MG63 (cell line): ENCODE data around the gene MOB1B. TPM values are rescaled to one million over a fixed set of nuclear protein-coding genes. Genes with fewer than 3 reads are reported as not detected.

Source experiments
- DNase-seq: peaks from one replicate; pipeline ENCODE4 v3.0.0-alpha.2; 2020
- H3K27me3 ChIP-seq: fragments of 250-450 bp; sonication (Bioruptor Pico); 2 replicates; pipeline ENCODE4 v1.5.1; 2020; ENCODE audit warnings: mild to moderate bottlenecking, moderate library complexity
- H3K36me3 ChIP-seq: fragments of 250-450 bp; sonication (Bioruptor Pico); 2 replicates; pipeline ENCODE4 v1.5.1; 2020; ENCODE audit warnings: mild to moderate bottlenecking, moderate library complexity
- H3K4me3 ChIP-seq: fragments of 250-450 bp; sonication (Bioruptor Pico); 2 replicates; pipeline ENCODE4 v1.5.1; 2020; ENCODE audit warnings: mild to moderate bottlenecking, moderate library complexity
- H3K9me3 ChIP-seq: fragments of 250-450 bp; sonication (Bioruptor Pico); 2 replicates; pipeline ENCODE4 v1.5.1; 2020; ENCODE audit warnings: mild to moderate bottlenecking, moderate library complexity
- total RNA-seq: library from RNA; depleted of rRNA; stranded (reverse); fragments of >200 nt; shearing (Covaris generic); gene quantifications from 2 replicates; pipeline ENCODE4 v1.2.3, GENCODE V29; 2014; ENCODE audit warnings: low replicate concordance

The MOB1B gene
- total RNA-seq, 1 experiment from 2014 or later: 6.1 TPM

DNA sequence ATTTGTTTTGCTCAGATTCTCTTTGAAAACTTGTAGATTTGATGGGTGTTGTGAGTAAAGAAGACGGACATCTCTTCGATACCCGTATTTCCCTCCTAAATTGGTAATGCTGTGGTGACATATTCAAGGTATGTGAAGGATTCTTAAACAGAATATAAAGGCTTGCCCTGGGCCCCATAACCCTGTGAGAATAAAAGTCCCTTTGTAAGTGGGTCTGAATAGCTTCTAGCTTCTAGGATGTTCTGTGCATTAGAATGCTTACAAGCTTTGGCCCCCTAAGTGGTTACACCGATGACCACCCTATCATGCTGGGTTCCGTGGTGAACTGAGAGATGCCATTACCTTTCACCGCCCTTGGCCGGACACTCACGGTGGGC is 574 bp upstream of the MOB1B start:
- peak overlapping the region; percentile 72 for H3K4me3 ChIP-seq
- no peaks in the 10 kb centered on the region for H3K27me3 ChIP-seq
- H3K36me3 ChIP-seq: no peaks in the 10 kb centered on the region; the same call in 1 of the 2 replicates
- no peak for DNase-seq
- H3K9me3 ChIP-seq: no peaks in the 10 kb centered on the region

DNA sequence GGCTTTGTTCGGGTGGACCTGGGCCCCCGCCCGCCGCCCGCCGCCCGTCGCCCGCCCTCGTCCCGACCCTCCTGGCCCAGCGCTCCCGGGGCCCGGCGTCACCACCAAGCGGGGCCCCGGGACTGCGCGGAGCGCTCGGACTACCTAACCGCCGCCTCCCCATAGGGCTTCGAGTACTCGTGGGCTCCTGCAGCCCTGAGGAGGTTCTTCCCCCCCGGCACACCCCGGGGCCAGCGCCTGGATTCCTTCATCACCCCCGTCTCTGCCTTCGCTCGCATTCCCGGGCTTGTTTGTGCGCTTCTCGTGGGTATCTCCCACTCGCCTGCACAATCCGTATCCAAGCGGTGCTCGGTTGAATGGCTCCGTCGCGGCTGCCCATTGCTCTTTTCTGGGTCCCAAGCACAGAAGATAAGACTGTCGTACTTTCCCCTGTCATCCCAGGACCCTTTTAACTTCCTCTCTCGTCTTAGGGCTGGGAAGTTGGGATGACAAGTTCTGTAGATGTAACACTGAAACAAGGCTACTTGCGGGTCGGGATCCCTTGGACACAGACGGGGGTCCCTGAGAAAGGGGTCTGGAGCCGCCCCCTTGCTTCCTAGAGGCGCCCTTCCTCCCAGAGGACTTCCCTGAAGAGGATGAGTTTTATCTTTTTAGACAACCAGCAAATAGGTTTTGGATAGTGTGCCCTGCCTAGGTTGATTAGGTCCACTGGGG is 565 bp downstream of the MOB1B start:
- Histone ChIP-seq H3K27me3 (no peaks in the 10 kb centered on the region), H3K36me3 (no peaks in the 10 kb centered on the region; the same call in 1 of the 2 replicates), H3K9me3 (no peaks in the 10 kb centered on the region), H3K4me3 (peak overlapping the region; percentile 72)
- DNase-seq: no peak

DNA sequence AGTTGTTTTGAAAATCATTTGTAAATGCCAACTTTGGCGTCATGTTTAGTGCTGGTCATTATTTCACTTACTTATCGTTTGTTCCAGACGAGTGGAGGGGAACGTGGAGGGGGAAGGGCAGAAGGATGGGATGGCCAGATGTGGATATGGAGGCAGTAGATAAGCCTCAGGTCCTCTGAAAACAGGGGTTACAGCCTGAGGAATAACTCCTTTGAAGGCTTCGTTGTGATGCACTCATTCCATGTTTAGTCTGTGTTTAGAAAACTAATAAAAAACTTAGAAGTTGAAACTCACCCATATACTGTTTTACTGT is 1.1 kb downstream of the MOB1B start:
- peak overlapping the region; percentile 72 for H3K4me3 ChIP-seq
- no peaks in the 10 kb centered on the region for H3K27me3 ChIP-seq
- DNase-seq: no peak
- no peaks in the 10 kb centered on the region for H3K9me3 ChIP-seq
- no peaks in the 10 kb centered on the region; the same call in 1 of the 2 replicates for H3K36me3 ChIP-seq

DNA sequence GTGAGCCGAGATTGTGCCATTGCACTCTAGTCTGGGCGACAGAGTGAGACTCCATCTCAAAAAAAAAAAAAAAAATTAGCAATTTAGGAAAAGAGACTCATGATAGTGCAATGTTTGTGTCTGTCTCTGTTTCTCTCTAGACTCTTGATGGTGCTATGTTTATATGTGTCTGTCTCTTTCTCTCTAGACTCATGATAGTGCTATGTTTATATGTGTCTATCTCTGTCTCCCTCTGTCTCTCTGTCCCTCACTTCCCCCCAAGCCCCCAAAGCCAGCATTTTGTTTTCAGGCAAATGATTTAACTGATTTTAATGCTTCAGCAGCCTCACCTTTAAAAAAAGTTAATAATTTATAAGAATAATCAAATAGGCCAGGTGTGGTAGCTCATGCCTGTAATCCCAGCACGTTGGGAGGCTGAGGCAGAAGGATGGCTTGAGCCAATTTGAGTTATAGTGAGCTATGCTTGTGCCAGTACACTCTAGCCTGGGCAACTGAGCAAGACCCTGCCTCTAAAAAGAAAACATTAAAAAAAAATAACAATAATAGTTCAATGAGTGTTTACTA is 6.9 kb downstream of the MOB1B start:
- H3K36me3 ChIP-seq: no peaks in the 10 kb centered on the region; the same call in 1 of the 2 replicates
- H3K4me3 ChIP-seq: no peak overlapping the region
- H3K27me3 ChIP-seq: no peaks in the 10 kb centered on the region
- DNase-seq: no peak
- no peaks in the 10 kb centered on the region for H3K9me3 ChIP-seq

- no peaks in the 10 kb centered on the region for H3K9me3 ChIP-seq
- H3K36me3 ChIP-seq: 0 out of 2 replicates have a peak, but pooled peaks cover 3% of the 10 kb centered on the region
- H3K4me3 ChIP-seq: no peak overlapping the region
- H3K27me3 ChIP-seq: no peaks in the 10 kb centered on the region
- no peak for DNase-seq
These were observed 11.8 kb downstream of the MOB1B start for GRCh38 chr4:70914000-70914399.

GRCh38 chr4:70914631-70915030 is 12.5 kb downstream of the MOB1B start:
- no peak for DNase-seq
- H3K4me3 ChIP-seq: no peak overlapping the region
- H3K27me3 ChIP-seq: no peaks in the 10 kb centered on the region
- H3K36me3 ChIP-seq: 0 out of 2 replicates have a peak, but pooled peaks cover 3% of the 10 kb centered on the region
- no peaks in the 10 kb centered on the region for H3K9me3 ChIP-seq

DNA sequence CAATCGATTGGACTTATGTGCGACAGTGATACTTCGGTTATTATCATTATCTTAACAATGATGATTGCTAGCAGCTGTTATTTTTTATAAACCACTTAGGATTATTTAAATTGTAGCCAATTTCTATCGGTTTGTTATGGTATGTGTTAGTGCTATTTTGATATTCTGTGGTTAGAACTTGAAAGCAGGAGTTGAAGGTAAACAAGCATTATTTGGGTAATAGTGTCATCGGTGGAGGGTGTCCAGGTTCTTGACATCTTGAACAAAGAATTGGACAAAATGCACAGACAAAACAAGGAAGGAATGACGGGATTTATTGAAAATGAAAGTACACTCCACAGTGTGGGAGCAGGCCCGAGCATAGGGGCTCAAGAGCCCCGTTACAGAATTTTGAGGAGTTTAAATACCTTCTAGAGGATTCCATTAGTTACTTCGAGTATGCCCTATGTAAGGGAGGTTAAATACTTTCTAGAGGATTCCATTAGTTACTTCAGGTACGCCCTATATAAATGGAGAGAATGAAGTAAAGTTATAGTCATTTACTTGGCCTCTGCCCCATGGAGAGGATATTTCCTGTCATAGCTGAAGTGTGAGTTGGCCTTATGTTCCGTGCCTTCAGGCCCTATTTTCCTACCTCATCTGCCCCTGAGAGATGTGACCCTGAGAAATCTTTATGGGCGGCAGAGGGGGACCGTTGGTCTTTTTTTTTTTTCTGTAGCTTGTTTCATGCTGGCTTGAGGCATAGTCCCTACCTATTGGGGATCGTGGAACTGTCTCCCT is 13.1 kb downstream of the MOB1B start:
- H3K9me3 ChIP-seq: no peaks in the 10 kb centered on the region
- peak; percentile 25 for DNase-seq
- no peaks in the 10 kb centered on the region for H3K27me3 ChIP-seq
- peak overlapping the region; percentile 11; the same call in 1 of the 2 replicates for H3K4me3 ChIP-seq
- 0 out of 2 replicates have a peak, but pooled peaks cover 3% of the 10 kb centered on the region for H3K36me3 ChIP-seq

- Histone ChIP-seq H3K4me3 (no peak overlapping the region), H3K36me3 (0 out of 2 replicates have a peak, but pooled peaks cover 3% of the 10 kb centered on the region), H3K27me3 (no peaks in the 10 kb centered on the region), H3K9me3 (no peaks in the 10 kb centered on the region)
- no peak for DNase-seq
These were observed 13.8 kb downstream of the MOB1B start for GRCh38 chr4:70915874-70916559.

- no peaks in the 10 kb centered on the region for H3K27me3 ChIP-seq
- 0 out of 2 replicates have a peak, but pooled peaks cover 3% of the 10 kb centered on the region for H3K36me3 ChIP-seq
- H3K4me3 ChIP-seq: no peak overlapping the region
- H3K9me3 ChIP-seq: no peaks in the 10 kb centered on the region
- no peak for DNase-seq
These were observed 18.4 kb downstream of the MOB1B start for GRCh38 chr4:70920592-70920991.

DNA sequence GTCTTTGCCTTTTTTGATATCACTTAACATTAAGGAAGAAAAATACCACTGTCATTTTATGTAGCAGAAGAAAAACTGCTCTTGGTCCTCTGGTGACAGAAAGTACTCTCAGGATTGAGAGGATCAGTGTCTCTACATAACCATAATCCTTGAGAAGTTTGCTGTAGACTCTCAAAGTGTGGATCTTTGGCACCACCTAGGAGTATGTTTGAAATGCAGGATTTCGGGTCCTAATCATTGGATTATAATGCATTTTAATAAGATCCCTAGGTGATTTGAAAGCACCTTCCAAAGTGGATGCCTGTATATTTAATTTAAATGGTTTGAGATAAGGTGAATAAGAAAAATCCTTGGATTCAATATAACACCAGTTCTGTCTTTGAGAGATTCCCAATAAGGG is 23.2 kb downstream of the MOB1B start:
- Histone ChIP-seq H3K9me3 (no peaks in the 10 kb centered on the region), H3K4me3 (no peak overlapping the region), H3K27me3 (no peaks in the 10 kb centered on the region), H3K36me3 (no peaks in the 10 kb centered on the region)
- no peak for DNase-seq

DNA sequence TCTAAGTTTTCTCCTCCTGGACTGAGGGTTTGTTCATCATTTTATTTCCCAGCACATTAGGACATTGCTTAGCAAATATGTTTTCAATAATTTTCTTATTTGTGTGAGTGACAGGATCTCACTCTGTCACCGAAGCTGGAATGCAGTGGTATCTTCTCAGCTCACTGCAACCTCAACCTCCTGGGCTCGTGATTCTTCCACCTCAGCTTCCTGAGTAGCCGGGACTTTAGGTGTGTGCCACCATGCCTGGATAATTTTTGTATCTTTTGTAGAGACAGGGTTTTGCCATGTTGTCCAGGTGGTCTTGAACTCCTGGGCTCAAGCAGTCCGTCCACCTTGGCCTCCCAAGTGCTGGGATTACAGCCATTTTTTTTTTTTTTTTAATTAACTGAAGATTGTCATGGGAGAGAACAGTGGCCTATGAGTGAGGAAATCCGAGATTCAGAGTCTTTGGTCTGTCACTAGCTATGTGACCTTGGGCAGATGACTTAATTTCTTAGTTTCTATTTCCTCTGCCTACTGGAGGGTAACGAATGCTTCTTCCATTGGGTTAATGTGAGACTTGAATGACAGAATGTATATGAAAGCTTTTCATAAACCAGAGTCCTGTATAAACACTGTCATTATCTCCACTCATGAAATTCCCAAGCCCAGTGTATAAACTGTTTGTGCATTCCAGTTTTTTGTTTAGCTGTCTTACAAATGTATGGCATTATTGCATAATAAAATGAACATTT is 23.9 kb downstream of the MOB1B start:
- DNase-seq: no peak
- no peaks in the 10 kb centered on the region for H3K36me3 ChIP-seq
- H3K27me3 ChIP-seq: no peaks in the 10 kb centered on the region
- H3K9me3 ChIP-seq: no peaks in the 10 kb centered on the region
- H3K4me3 ChIP-seq: no peak overlapping the region

DNA sequence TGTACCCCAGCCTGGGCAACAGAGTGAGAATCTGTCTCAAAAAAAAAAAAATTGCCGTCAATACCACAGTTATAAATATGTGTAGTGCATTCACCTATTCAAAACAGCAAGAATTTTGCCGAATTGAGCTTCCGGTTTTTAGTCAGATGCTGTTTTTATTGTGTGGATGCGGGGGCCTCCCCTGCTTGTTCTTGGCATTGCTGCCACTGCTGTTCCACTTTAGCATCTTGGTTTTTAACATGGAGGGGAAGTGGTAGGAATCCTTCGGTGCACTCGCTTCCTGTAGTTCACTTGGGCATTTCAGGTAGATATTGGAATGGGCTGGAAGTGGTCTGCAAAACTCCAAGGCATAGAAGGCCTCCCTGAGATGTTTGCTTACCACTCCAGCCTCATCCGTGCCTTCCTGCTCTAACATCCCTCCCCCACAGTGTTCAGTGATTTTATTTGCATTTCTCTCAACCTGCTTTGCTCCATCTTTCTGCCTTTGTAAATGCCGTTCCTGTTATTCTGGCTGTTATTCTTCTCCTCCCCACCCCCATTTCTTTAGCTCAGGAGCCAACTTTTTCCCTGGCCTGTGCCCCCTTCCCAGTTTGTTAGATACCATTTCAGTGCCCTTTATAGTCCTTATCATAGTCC is 25.5 kb downstream of the MOB1B start:
- Histone ChIP-seq H3K4me3 (no peak overlapping the region), H3K9me3 (no peaks in the 10 kb centered on the region), H3K27me3 (no peaks in the 10 kb centered on the region), H3K36me3 (no peaks in the 10 kb centered on the region)
- no peak for DNase-seq

DNA sequence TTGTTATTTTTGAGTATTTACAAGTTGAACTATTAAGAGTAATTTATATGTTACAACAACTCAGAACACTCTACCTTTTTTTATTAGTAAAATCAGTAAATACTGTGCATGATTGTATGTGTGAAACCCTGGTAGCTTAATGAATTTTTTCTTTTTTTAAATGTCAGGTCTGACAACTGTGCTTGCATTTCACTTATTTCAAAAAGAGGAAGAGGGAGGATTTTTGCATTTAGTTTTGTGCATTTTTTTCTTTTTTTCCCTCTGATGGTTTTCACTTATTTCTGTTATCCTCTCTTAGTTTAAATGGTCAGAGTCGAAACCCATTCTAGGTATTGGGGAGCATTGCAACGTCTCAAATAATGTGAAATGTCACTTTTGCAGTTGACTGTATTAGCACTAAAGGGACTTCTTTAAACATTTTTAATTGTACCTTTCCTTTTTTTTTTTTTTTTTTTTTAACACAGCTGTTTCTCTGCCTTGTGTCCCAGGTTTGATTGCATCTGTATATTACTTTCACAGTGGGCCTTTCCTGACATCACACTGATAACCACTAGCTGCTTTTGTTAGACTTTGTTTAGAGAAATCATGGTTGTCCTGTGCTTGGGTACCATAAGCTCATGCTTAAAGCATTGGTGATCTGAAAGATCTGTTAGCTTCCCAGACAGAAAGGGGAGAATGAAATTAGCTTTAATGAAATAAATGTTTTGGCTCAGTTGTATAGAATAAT is 28.5 kb downstream of the MOB1B start:
- Histone ChIP-seq H3K36me3 (no peaks in the 10 kb centered on the region), H3K4me3 (no peak overlapping the region), H3K9me3 (no peaks in the 10 kb centered on the region), H3K27me3 (no peaks in the 10 kb centered on the region)
- no peak for DNase-seq

DNA sequence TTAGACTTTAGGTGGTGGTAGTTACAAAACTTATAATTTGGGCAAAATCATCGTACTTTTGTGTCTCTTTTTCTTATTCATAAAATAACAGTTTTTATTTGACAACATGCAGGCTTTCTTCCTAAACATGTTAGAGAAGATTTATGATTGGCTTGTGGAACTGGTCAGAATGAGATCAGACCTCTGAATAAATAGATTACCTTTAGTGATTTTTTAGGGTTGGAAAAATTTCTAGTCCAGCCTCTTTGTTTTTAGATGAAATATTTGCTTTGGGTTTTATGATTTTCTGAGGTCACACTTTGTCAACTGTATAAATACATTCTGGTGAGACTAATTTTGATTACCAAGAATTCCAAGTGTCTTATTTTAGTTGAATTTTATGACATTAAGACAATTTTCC is 29.2 kb downstream of the MOB1B start:
- no peaks in the 10 kb centered on the region for H3K27me3 ChIP-seq
- H3K9me3 ChIP-seq: no peaks in the 10 kb centered on the region
- no peaks in the 10 kb centered on the region for H3K36me3 ChIP-seq
- no peak for DNase-seq
- no peak overlapping the region for H3K4me3 ChIP-seq

DNA sequence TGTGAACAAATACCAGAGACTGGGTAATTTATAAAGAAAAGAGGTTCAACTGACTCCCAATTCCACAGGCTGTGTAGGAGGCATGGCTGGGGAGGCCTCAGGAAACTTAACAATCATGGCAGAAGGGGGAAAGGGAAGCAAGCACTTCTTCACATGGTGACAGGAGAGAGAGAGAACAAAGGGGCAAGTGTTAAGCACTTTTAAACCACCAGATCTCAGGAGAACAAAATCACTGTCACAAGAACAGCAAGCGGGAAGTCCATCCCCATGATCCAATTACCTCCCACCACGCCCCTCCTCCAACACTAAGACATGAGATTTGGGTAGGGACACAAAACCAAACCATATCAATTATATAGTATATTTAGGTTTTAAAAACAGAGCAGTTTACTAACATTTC is 30.8 kb downstream of the MOB1B start:
- H3K36me3 ChIP-seq: no peaks in the 10 kb centered on the region
- DNase-seq: no peak
- H3K4me3 ChIP-seq: no peak overlapping the region
- no peaks in the 10 kb centered on the region for H3K27me3 ChIP-seq
- no peaks in the 10 kb centered on the region for H3K9me3 ChIP-seq
